ENCODE data around the gene RNU6-8.

- TF ChIP-seq CREB1 (CRISPR knock-in tag; IDR thresholded peaks at IDR 0.05) = no peak
- no peak for TF ChIP-seq MAX (CRISPR knock-in tag; IDR thresholded peaks at IDR 0.05)
- TF ChIP-seq ZNF317 (CRISPR knock-in tag; IDR thresholded peaks at IDR 0.05; ENCODE audit: borderline replicate concordance, low read depth) = no peak
- no peak for TF ChIP-seq CTCF (IDR thresholded peaks at IDR 0.05)
- no peak for TF ChIP-seq ATF2 (CRISPR knock-in tag; IDR thresholded peaks at IDR 0.05; ENCODE audit: borderline replicate concordance, low read depth)
- TF ChIP-seq NR2C2 (CRISPR knock-in tag; IDR thresholded peaks at IDR 0.05) = no peak
- no peak for TF ChIP-seq ELF4 (CRISPR knock-in tag; IDR thresholded peaks at IDR 0.05; ENCODE audit: low read depth)
- TF ChIP-seq SMAD3 (CRISPR knock-in tag; IDR thresholded peaks at IDR 0.05; ENCODE audit: borderline replicate concordance) = no peak
- no peak for TF ChIP-seq SP1 (CRISPR knock-in tag; conservative IDR thresholded peaks at IDR 0.05)
- TF ChIP-seq PREB (CRISPR knock-in tag; IDR thresholded peaks at IDR 0.05; ENCODE audit: borderline replicate concordance) = no peak
- TF ChIP-seq ESRRA (CRISPR knock-in tag; IDR thresholded peaks at IDR 0.05; ENCODE audit: borderline replicate concordance) = no peak
- TF ChIP-seq MLX (CRISPR knock-in tag; IDR thresholded peaks at IDR 0.05) = no peak
Measured at GRCh38 chr14:32233260-32233659, 30.2 kb upstream of the RNU6-8 start.

Measured in WTC11 (cell line).